Measurements from ENCODE around the gene TBCA.

The TBCA gene

GRCh38 chr5:77748160-77748559 is 28.0 kb downstream of the TBCA start:
- TF ChIP-seq, protein P1, sequence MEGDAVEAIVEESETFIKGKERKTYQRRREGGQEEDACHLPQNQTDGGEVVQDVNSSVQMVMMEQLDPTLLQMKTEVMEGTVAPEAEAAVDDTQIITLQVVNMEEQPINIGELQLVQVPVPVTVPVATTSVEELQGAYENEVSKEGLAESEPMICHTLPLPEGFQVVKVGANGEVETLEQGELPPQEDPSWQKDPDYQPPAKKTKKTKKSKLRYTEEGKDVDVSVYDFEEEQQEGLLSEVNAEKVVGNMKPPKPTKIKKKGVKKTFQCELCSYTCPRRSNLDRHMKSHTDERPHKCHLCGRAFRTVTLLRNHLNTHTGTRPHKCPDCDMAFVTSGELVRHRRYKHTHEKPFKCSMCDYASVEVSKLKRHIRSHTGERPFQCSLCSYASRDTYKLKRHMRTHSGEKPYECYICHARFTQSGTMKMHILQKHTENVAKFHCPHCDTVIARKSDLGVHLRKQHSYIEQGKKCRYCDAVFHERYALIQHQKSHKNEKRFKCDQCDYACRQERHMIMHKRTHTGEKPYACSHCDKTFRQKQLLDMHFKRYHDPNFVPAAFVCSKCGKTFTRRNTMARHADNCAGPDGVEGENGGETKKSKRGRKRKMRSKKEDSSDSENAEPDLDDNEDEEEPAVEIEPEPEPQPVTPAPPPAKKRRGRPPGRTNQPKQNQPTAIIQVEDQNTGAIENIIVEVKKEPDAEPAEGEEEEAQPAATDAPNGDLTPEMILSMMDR (IDR thresholded peaks at IDR 0.05), result no peak

- TF ChIP-seq, protein P1 (IDR thresholded peaks at IDR 0.05), result no peak
Observed at GRCh38 chr5:77744116-77744515, 32.0 kb downstream of the TBCA start.

DNA sequence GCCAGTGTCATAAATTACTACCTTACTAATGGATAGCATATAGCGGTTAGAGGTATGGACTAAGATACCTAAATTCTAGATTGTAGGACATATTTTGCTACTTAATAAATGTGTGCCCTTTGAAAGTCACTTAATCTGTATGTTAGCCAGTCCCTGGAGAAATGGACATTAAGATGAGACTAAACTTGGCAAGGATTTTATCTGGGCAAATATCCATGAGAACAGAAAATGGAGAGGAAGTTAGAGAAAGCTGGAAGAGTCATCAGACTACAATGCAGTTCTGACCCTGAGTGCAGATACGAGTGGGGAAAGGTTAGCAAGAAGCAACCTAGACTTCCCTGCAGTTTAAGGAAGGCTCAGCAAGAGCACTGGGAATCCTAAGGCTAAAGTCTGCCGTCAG is 33.0 kb downstream of the TBCA start:
- TF ChIP-seq, protein P1 (IDR thresholded peaks at IDR 0.05), result no peak

DNA sequence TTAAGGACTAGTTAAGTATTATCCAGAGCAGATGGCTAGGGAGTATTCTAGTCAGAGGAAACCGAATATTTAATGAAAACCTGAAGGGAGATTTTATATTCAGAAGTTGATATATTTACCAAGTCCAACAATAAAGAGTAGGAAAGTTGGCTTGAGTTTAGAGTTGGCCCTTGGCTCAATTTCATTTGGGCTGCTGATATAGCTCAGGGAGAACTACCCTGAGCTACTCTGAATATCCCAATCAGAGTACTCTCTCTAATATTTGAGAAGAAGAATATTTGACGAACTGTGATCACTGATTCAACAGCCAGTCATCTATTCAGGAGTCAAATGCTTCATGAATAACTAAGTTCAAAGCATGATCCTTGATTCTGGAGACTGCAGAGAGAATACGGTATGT is 34.5 kb downstream of the TBCA start:
- TF ChIP-seq, protein P1 (IDR thresholded peaks at IDR 0.05), result no peak

GRCh38 chr5:77734885-77735284 is 41.3 kb downstream of the TBCA start:
- TF ChIP-seq, protein P1 (IDR thresholded peaks at IDR 0.05), result no peak

GRCh38 chr5:77733130-77733529 is 43.0 kb downstream of the TBCA start:
- TF ChIP-seq, protein P1 (IDR thresholded peaks at IDR 0.05), result no peak

GRCh38 chr5:77727190-77727589 is 48.9 kb downstream of the TBCA start:
- TF ChIP-seq, protein P1 (IDR thresholded peaks at IDR 0.05), result no peak

- TF ChIP-seq, protein P1 (IDR thresholded peaks at IDR 0.05), result no peak
Observed at GRCh38 chr5:77725616-77726015, 50.5 kb downstream of the TBCA start.
